ENCODE results near the gene CTBP2.

Gene CTBP2

GRCh38 chr10:125101049-125101448 lies 59.3 kb downstream of the CTBP2 start:
- TF ChIP-seq CTCF (conservative IDR thresholded peaks at IDR 0.05), result no peak
- TF ChIP-seq ZFX (IDR thresholded peaks at IDR 0.05), result no peak

GRCh38 chr10:125097409-125098070 lies 62.8 kb downstream of the CTBP2 start:
- TF ChIP-seq CTCF (conservative IDR thresholded peaks at IDR 0.05), result no peak
- no peak for TF ChIP-seq ZFX (IDR thresholded peaks at IDR 0.05)
- no peak overlapping the region for H3K27ac ChIP-seq

More at GRCh38 chr10:125101049-125101448, 59.3 kb downstream of the CTBP2 start:
- no peak overlapping the region for H3K27ac ChIP-seq

GRCh38 chr10:125096975-125097374 lies 63.4 kb downstream of the CTBP2 start:
- no peak for TF ChIP-seq CTCF (conservative IDR thresholded peaks at IDR 0.05)

GRCh38 chr10:125096371-125096770 lies 64.0 kb downstream of the CTBP2 start:
- TF ChIP-seq ZFX (IDR thresholded peaks at IDR 0.05) (no peak), CTCF (conservative IDR thresholded peaks at IDR 0.05) (no peak)
- no peak overlapping the region for H3K27ac ChIP-seq

More at GRCh38 chr10:125096975-125097374, 63.4 kb downstream of the CTBP2 start:
- no peak overlapping the region for H3K27ac ChIP-seq

GRCh38 chr10:125095776-125096175 lies 64.6 kb downstream of the CTBP2 start:
- no peak overlapping the region for H3K27ac ChIP-seq

GRCh38 chr10:125095228-125095627 lies 65.1 kb downstream of the CTBP2 start:
- TF ChIP-seq CTCF (conservative IDR thresholded peaks at IDR 0.05) (no peak), ZFX (IDR thresholded peaks at IDR 0.05) (no peak)
- no peak overlapping the region for H3K27ac ChIP-seq

More at GRCh38 chr10:125095776-125096175, 64.6 kb downstream of the CTBP2 start:
- no peak for TF ChIP-seq ZFX (IDR thresholded peaks at IDR 0.05)
- TF ChIP-seq CTCF (conservative IDR thresholded peaks at IDR 0.05), result no peak

GRCh38 chr10:125094806-125095205 lies 65.6 kb downstream of the CTBP2 start:
- TF ChIP-seq CTCF (conservative IDR thresholded peaks at IDR 0.05) (no peak), ZFX (IDR thresholded peaks at IDR 0.05) (no peak)
- H3K27ac ChIP-seq, result no peak overlapping the region

Data from C4-2B (cell line).